SK-N-SH treated with all-trans-retinoic acid at 6 μM for 48 hours (cell line): ENCODE measurements around the gene SAMHD1.
"Not testable (repeated sequence)": the region's sequence is repeated elsewhere in the genome, so short reads cannot be mapped to it uniquely, and the experiment has no call there.

Source experiments
- ATAC-seq: fragments of 200-7000 bp; cut with Tn5 transposase; 3 replicates; pipeline ENCODE4 v1.9.1; 2020; ENCODE audit warnings: mild to moderate bottlenecking, moderate library complexity
- ARNTL ChIP-seq: fragments of 450-650 bp; formaldehyde crosslinking; IDR thresholded peaks from 2 replicates; pipeline ENCODE4 v1.5.0; 2020; ENCODE audit warnings: low read depth, mild to moderate bottlenecking, moderate library complexity, borderline replicate concordance
- CSDC2 ChIP-seq: fragments of 250-450 bp; sonication (Bioruptor Pico); IDR thresholded peaks from 2 replicates; pipeline ENCODE4 v1.5.0; 2020; ENCODE audit warnings: mild to moderate bottlenecking, moderate library complexity
- ESRRG ChIP-seq: fragments of 250-450 bp; sonication (Bioruptor Pico); IDR thresholded peaks from 2 replicates; pipeline ENCODE4 v1.6.1; 2021; ENCODE audit warnings: mild to moderate bottlenecking
- GLIS3 ChIP-seq: fragments of 250-450 bp; sonication (Bioruptor Pico); IDR thresholded peaks from 2 replicates; pipeline ENCODE4 v1.5.0; 2020; ENCODE audit warnings: mild to moderate bottlenecking, moderate library complexity
- ISL1 ChIP-seq: fragments of 250-450 bp; sonication (Bioruptor Pico); IDR thresholded peaks from 2 replicates; pipeline ENCODE4 v2.1.2; 2022; ENCODE audit warnings: mild to moderate bottlenecking, moderate library complexity
- PPARA ChIP-seq: fragments of 250-450 bp; sonication (Bioruptor Pico); IDR thresholded peaks from 2 replicates; pipeline ENCODE4 v1.5.0; 2020; ENCODE audit warnings: mild to moderate bottlenecking, borderline replicate concordance
- RARB ChIP-seq: fragments of 250-450 bp; sonication (Bioruptor Pico); IDR thresholded peaks from 2 replicates; pipeline ENCODE4 v1.8.0; 2021; ENCODE audit warnings: mild to moderate bottlenecking, moderate library complexity
- SNAI2 ChIP-seq: fragments of 250-450 bp; sonication (Bioruptor Pico); IDR thresholded peaks from 2 replicates; pipeline ENCODE4 v1.5.0; 2020; ENCODE audit warnings: mild to moderate bottlenecking, moderate library complexity
- ZFP30 ChIP-seq: fragments of 450-650 bp; formaldehyde crosslinking; IDR thresholded peaks from 2 replicates; pipeline ENCODE4 v1.5.0; 2022; ENCODE audit warnings: mild to moderate bottlenecking, moderate library complexity
- ZNF565 ChIP-seq: fragments of 450-650 bp; formaldehyde crosslinking; conservative IDR thresholded peaks from 2 replicates; pipeline ENCODE4 v1.5.0; 2020; ENCODE audit warnings: low read depth, mild to moderate bottlenecking, moderate library complexity
- ZNF70 ChIP-seq: fragments of 450-650 bp; formaldehyde crosslinking; IDR thresholded peaks from 2 replicates; pipeline ENCODE4 v1.5.0; 2020; ENCODE audit warnings: mild to moderate bottlenecking, moderate library complexity
- TF ChIP-seq, protein P1 (sequence below): fragments of 250-450 bp; sonication (Bioruptor Pico); IDR thresholded peaks from 2 replicates; pipeline ENCODE4 v1.8.0; 2021; ENCODE audit warnings: low read depth, mild to moderate bottlenecking, moderate library complexity, borderline replicate concordance

SAMHD1 gene

GRCh38 chr20:36848078-36848660 lies 103.3 kb downstream of the SAMHD1 start (continued):
- TF ChIP-seq RARB (CRISPR knock-in tag) (no peak), ZNF70 (CRISPR knock-in tag) (no peak)

DNA sequence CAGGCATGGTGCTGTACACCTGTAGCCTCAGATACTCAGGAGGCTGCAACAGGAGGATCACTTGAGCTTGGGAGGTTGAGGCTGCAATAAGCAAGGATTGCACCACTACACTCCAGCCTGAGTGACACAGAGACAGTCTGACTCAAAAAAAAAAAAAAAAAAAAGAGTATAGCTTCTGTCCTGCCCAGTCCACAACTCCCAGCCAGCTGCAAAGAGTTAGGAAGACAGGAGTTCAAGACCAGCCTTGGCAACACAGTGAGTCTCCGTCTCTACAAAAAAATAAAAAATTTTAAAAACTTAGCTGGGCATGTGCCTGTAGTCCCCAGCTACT lies 103.8 kb downstream of the SAMHD1 start:
- no peak; the same call in 2 of the 3 replicates for ATAC-seq
- no peak for TF ChIP-seq SNAI2 (CRISPR knock-in tag)
- no peak for TF ChIP-seq ZNF565 (CRISPR knock-in tag)

DNA sequence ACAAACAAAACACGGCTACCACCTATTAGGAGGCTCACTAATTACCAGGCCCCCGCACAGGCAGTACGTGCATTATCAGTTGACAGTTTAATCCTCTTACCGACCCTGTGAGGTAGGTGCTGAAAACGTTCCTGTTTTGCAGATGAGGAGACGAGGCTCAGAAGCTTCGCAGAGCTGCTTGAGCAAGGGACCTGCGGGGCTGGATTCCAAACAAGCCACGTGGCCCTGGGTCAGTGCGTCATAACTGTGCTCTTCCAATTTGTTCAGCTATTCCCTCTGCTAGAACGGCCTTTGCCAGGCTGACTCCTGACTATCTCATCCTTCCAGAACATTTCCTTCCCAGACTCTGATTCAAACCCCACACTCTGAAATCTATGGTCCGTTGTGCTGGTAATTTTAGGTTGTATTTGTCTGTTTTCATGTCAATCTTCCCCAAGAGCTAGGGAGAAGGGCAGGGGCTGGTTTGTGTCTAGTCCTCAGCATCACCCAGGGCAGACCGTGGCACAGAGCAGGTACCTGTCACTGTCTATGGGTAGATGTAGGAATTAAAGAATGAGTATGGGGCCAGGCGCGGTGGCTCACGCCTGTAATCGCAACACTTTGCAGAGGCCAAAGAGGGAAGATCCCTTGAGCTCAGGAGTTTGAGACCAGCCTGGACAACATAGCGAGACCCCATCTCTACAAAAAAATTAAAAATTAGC lies 104.3 kb downstream of the SAMHD1 start:
- ATAC-seq: no peak
- TF ChIP-seq CSDC2 (CRISPR knock-in tag) (no peak), SNAI2 (CRISPR knock-in tag) (no peak), GLIS3 (CRISPR knock-in tag) (no peak), ZFP30 (CRISPR knock-in tag) (no peak), ARNTL (CRISPR knock-in tag) (no peak), ISL1 (no peak), ZNF70 (CRISPR knock-in tag) (no peak), ESRRG (CRISPR knock-in tag) (no peak), PPARA (CRISPR knock-in tag) (no peak)
- TF ChIP-seq, protein P1, sequence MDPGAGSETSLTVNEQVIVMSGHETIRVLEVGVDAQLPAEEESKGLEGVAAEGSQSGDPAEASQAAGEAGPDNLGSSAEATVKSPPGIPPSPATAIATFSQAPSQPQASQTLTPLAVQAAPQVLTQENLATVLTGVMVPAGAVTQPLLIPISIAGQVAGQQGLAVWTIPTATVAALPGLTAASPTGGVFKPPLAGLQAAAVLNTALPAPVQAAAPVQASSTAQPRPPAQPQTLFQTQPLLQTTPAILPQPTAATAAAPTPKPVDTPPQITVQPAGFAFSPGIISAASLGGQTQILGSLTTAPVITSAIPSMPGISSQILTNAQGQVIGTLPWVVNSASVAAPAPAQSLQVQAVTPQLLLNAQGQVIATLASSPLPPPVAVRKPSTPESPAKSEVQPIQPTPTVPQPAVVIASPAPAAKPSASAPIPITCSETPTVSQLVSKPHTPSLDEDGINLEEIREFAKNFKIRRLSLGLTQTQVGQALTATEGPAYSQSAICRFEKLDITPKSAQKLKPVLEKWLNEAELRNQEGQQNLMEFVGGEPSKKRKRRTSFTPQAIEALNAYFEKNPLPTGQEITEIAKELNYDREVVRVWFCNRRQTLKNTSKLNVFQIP (CRISPR knock-in tag): no peak
- TF ChIP-seq, all 23 proteins: peak for 0

DNA sequence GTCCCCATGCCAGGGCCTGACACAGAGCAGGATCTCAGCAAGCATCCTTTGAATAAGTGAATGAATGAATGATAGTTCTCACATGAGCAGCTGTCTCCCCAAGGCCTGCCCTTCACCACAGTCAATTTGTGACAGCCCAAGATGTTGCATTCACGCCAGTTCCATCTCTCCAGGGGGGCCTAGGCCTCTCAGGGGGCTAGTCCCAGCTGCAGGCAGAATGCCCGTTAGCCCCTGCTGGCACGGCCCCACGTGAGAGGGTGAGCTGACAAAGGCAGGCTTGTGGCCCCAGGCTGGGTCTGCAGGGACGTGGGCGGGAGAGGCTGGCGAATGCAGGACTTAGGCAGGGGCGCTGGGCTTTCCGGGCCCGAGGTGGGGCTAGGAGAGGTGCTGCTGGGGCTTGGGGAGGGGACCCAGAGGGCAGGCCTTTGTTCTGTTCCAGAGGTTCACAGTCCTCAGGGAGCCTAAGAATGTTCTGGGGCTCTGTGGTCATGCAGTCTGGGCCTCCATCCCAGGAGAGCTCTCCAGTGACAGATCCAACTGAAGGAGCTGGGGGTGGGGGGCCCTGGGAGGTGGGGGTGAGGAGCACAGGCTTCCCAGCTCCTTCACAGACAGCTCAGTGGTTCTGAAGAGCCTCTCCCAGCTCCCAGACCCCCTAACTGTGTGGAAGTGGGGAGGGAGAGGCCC lies 106.1 kb downstream of the SAMHD1 start:
- TF ChIP-seq PPARA (CRISPR knock-in tag) (no peak), ZFP30 (CRISPR knock-in tag) (no peak), ESRRG (CRISPR knock-in tag) (no peak)
- no peak for ATAC-seq

- ATAC-seq: not testable (repeated sequence)
Observed at GRCh38 chr20:36841030-36841429, 110.5 kb downstream of the SAMHD1 start.
